Measurements from ENCODE around the gene BANP.
"Not testable (repeated sequence)": the region's sequence is repeated elsewhere in the genome, so short reads cannot be mapped to it uniquely, and the experiment has no call there.

The BANP gene

GRCh38 chr16:88033003-88033740, 81.9 kb downstream of the BANP start:
- FAIRE-seq = not testable (repeated sequence)

GRCh38 chr16:88034770-88035169, 83.5 kb downstream of the BANP start:
- no peak for FAIRE-seq

GRCh38 chr16:88035292-88035691, 84.1 kb downstream of the BANP start:
- FAIRE-seq = no peak

GRCh38 chr16:88035884-88036639, 84.8 kb downstream of the BANP start:
- not testable (repeated sequence) for FAIRE-seq

GRCh38 chr16:88036640-88036996, 85.4 kb downstream of the BANP start:
- FAIRE-seq = not testable (repeated sequence)

GRCh38 chr16:88037359-88037758, 86.1 kb downstream of the BANP start:
- not testable (repeated sequence) for FAIRE-seq

GRCh38 chr16:88037876-88038525, 86.8 kb downstream of the BANP start:
- FAIRE-seq = not testable (repeated sequence)

- not testable (repeated sequence) for FAIRE-seq
Observed at GRCh38 chr16:88038526-88038908, 87.3 kb downstream of the BANP start.

- no peak for FAIRE-seq
Observed at GRCh38 chr16:88039591-88039990, 88.4 kb downstream of the BANP start.

GRCh38 chr16:88040196-88040876, 89.1 kb downstream of the BANP start:
- not testable (repeated sequence) for FAIRE-seq

- FAIRE-seq = not testable (repeated sequence)
Observed at GRCh38 chr16:88040877-88041244, 89.6 kb downstream of the BANP start.

- not testable (repeated sequence) for FAIRE-seq
Observed at GRCh38 chr16:88041506-88041905, 90.3 kb downstream of the BANP start.

- FAIRE-seq = not testable (repeated sequence)
Observed at GRCh38 chr16:88041986-88042562, 90.8 kb downstream of the BANP start.

GRCh38 chr16:88043208-88043910, 92.1 kb downstream of the BANP start:
- FAIRE-seq = not testable (repeated sequence)

GRCh38 chr16:88044121-88044581, 92.9 kb downstream of the BANP start:
- FAIRE-seq = not testable (repeated sequence)

- FAIRE-seq = not testable (repeated sequence)
Observed at GRCh38 chr16:88045361-88045760, 94.1 kb downstream of the BANP start.

- no peak for FAIRE-seq
Observed at GRCh38 chr16:88045820-88046303, 94.6 kb downstream of the BANP start.

GRCh38 chr16:88047462-88047861, 96.2 kb downstream of the BANP start:
- no peak for FAIRE-seq

- no peak for FAIRE-seq
Observed at GRCh38 chr16:88048985-88049384, 97.8 kb downstream of the BANP start.

- no peak for FAIRE-seq
Observed at GRCh38 chr16:88049561-88050545, 98.6 kb downstream of the BANP start.
